Liver (tissue), 9 donors: ENCODE measurements around the gene NEK5. TPM values are rescaled to one million over a fixed set of nuclear protein-coding genes. Genes with fewer than 3 reads are reported as not detected.
"Not testable (repeated sequence)": the region's sequence is repeated elsewhere in the genome, so short reads cannot be mapped to it uniquely, and the experiment has no call there.

Experiments used
- DNase-seq: peaks from one replicate; pipeline ENCODE4 v3.0.0-alpha.2; 2017; ENCODE audit warnings: low spot score
- H3K27ac ChIP-seq, 2 donors: one replicate each; pipeline ENCODE4 v1.7.0; 2013; ENCODE audit warnings: inconsistent platforms in 2 of 2, low read length in 2 of 2, control low read depth in 1 of 2, low read depth in 1 of 2, mild to moderate bottlenecking in 1 of 2
- H3K27me3 ChIP-seq, 4 donors: one replicate each; pipeline versions ENCODE4 v1.6.1 to v1.7.0; 2013; ENCODE audit warnings: low read length in 3 of 4, inconsistent platforms in 1 of 4, mild to moderate bottlenecking in 1 of 4, moderate library complexity in 1 of 4; ENCODE audit not compliant: control insufficient read depth in 4 of 4, insufficient read depth in 4 of 4
- H3K36me3 ChIP-seq, 4 donors: one replicate each; pipeline versions ENCODE4 v1.6.1 to v1.7.0; 2013; ENCODE audit warnings: low read length in 3 of 4, mild to moderate bottlenecking in 3 of 4, low read depth in 1 of 4, moderate library complexity in 1 of 4; ENCODE audit not compliant: control insufficient read depth in 4 of 4, insufficient read depth in 3 of 4
- H3K4me1 ChIP-seq, 4 donors: one replicate each; pipeline versions ENCODE4 v1.6.1 to v1.7.0; 2013; ENCODE audit warnings: low read length in 3 of 4, mild to moderate bottlenecking in 3 of 4, moderate library complexity in 1 of 4; ENCODE audit not compliant: control insufficient read depth in 4 of 4, insufficient read depth in 4 of 4
- H3K4me3 ChIP-seq, 3 donors: one replicate each; pipeline versions ENCODE4 v1.6.1 to v1.7.0; 2013; ENCODE audit warnings: low read length in 3 of 3, control low read depth in 1 of 3, low read depth in 1 of 3, mild to moderate bottlenecking in 1 of 3
- H3K9ac ChIP-seq, 2 donors: one replicate each; pipeline ENCODE4 v1.7.0; 2013; ENCODE audit warnings: low read length in 2 of 2, mild to moderate bottlenecking in 2 of 2, moderate library complexity in 2 of 2, control low read depth in 1 of 2, low read depth in 1 of 2
- H3K9me3 ChIP-seq, 4 donors: one replicate each; pipeline versions ENCODE4 v1.6.1 to v1.7.0; 2013; ENCODE audit warnings: low read length in 3 of 4; ENCODE audit not compliant: control insufficient read depth in 4 of 4
- ATF3 ChIP-seq: IDR thresholded peaks from 2 replicates; pipeline ENCODE4 v1.6.1; 2016; ENCODE audit warnings: antibody characterized with exemption
- EGR1 ChIP-seq, 2 donors: IDR thresholded peaks; 2 replicates each; pipeline ENCODE4 v1.6.1; 2016 to 2018; ENCODE audit warnings: antibody characterized with exemption in 2 of 2, low read depth in 2 of 2
- FOXA2 ChIP-seq: IDR thresholded peaks from 2 replicates; pipeline ENCODE4 v1.6.1; 2016; ENCODE audit warnings: antibody characterized with exemption
- HNF4A ChIP-seq, 2 donors: conservative IDR thresholded peaks; 2 replicates each; pipeline ENCODE4 v1.6.1; 2016; ENCODE audit warnings: antibody characterized with exemption in 2 of 2, mild to moderate bottlenecking in 2 of 2
- JUND ChIP-seq, 2 donors: IDR thresholded peaks; 2 replicates each; pipeline ENCODE4 v1.6.1; 2016; ENCODE audit warnings: antibody characterized with exemption in 2 of 2
- NR2F2 ChIP-seq: IDR thresholded peaks from 2 replicates; pipeline ENCODE4 v1.6.1; 2016; ENCODE audit warnings: antibody characterized with exemption
- RAD21 ChIP-seq, 2 donors: IDR thresholded peaks; 2 replicates each; pipeline ENCODE4 v1.6.1; 2016; ENCODE audit warnings: antibody characterized with exemption in 2 of 2, mild to moderate bottlenecking in 2 of 2
- RXRA ChIP-seq, 2 donors: IDR thresholded peaks; 2 replicates each; pipeline ENCODE4 v1.6.1; 2017 to 2018; ENCODE audit warnings: antibody characterized with exemption in 2 of 2, mild to moderate bottlenecking in 1 of 2
- SP1 ChIP-seq: IDR thresholded peaks from 2 replicates; pipeline ENCODE4 v1.6.1; 2018; ENCODE audit warnings: antibody characterized with exemption, mild to moderate bottlenecking
- ZBTB33 ChIP-seq: IDR thresholded peaks from 2 replicates; pipeline ENCODE4 v1.6.1; 2016; ENCODE audit warnings: antibody characterized with exemption
- WGBS: extraction: QIAGEN DNeasy Blood & Tissue Kit; methylation state at CpG from one replicate; pipeline ENCODE4 v1.1.7; 2013; 5-methylcytosine and 5-hydroxymethylcytosine counted together
- polyA plus RNA-seq, 2 donors: library from polyadenylated mRNA; stranded (reverse) in 1 of 2; unstranded in 1 of 2; fragments of 200-250 nt in 1 of 2; fragments of >200 nt in 1 of 2; fragmentation: Nextera tagmentation in 1 of 2; extraction: Ambion mirVana in 1 of 2; gene quantifications; one replicate each; pipeline versions ENCODE4 v1.2.1 to v1.2.3, GENCODE V29; 2013 to 2015
- total RNA-seq, 2 donors: library from RNA; depleted of rRNA; stranded (reverse); fragments of >200 nt; gene quantifications; one replicate each; pipeline ENCODE4 v1.2.3, GENCODE V29; 2014
- donor health status: healthy.
- donor health status: healthy.
- donor health status: healthy.
- donor health status: healthy.
- donor health status: healthy.

Gene NEK5
- total and polyA plus RNA-seq, 4 donors: 0.08 to 0.63 (median 0.23) TPM; not detected in 1

GRCh38 chr13:52173970-52174369, 45.1 kb upstream of the NEK5 start:
- Histone ChIP-seq H3K27ac (peak overlapping the region in 1 of 2 donors; percentile 11), H3K4me1 (peaks cover 2 to 23% (median 17%) of the 10 kb centered on the region in 4 donors)
- H3K36me3 ChIP-seq, H3K9me3 ChIP-seq, DNase-seq, H3K27me3 ChIP-seq, H3K4me3 ChIP-seq, H3K9ac ChIP-seq: not testable (repeated sequence)
- 68% methylated on average over 6 of the region's 6 CpGs for WGBS

DNA sequence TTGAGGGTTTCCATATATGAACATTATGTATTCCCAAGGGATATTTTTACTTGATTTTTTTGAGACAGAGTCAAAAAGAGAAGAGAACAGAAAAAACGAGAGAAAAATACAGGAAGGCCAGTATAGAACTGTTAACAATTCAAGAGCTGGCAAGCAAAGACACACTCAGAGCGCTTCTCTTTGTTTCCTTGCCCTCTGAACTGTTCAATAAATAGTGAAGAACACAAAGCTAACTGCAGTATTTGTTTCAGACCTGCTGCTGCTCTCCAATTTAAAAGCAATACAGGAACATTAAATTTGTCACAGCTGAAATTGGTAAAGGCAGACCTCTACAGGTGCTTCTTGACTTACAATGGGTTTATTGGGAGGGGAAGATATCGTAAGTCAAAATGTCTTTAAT, 44.5 kb upstream of the NEK5 start:
- WGBS: 37% methylated on average over 3 of the region's 3 CpGs
- peak overlapping the region in 1 of 2 donors; percentile 44 for H3K9ac ChIP-seq
- H3K4me3 ChIP-seq: no peak overlapping the region
- H3K4me1 ChIP-seq: peaks cover 2 to 23% (median 17%) of the 10 kb centered on the region in 4 donors
- H3K27ac ChIP-seq: peak overlapping the region in 1 of 2 donors; percentile 2
- no peaks in the 10 kb centered on the region for H3K27me3 ChIP-seq
- H3K36me3 ChIP-seq: peaks cover 3 to 10% (median 7%) of the 10 kb centered on the region in 4 donors
- H3K9me3 ChIP-seq: no peaks in the 10 kb centered on the region
- no peak for DNase-seq
- TF ChIP-seq HNF4A (conservative IDR thresholded peaks at IDR 0.05) (peak; percentile 48 to 51), EGR1 (IDR thresholded peaks at IDR 0.05; ENCODE audit: low read depth in 2 of 2) (no peak), SP1 (peak; percentile 24), FOXA2 (no peak), NR2F2 (no peak), RAD21 (IDR thresholded peaks at IDR 0.05) (peak; percentile 16 to 19), ZBTB33 (no peak)

DNA sequence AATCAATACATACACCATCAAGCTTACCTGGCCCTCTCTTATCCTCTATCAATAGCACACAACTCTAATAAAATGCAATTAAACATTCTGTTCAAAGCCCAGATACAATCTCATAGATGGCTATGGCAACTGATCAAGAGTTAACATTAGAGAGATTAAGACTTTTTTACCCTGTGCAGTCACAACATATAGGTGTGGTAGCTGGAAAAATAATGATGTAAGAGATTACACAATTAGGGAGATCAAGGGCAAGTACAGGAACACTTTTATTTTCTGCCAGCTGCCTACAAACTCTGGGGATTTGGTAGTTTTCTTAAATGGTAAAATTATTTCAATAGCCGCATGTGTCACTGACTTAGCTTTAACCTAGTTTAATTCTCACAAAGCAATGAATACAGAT, 42.8 kb upstream of the NEK5 start:
- peak; percentile 19 for TF ChIP-seq SP1
- TF ChIP-seq RXRA (IDR thresholded peaks at IDR 0.05): peak in 1 of 2 donors; percentile 42
- TF ChIP-seq JUND (IDR thresholded peaks at IDR 0.05): peak in 1 of 2 donors; percentile 27
- TF ChIP-seq HNF4A (conservative IDR thresholded peaks at IDR 0.05): peak; percentile 20 to 41
- TF ChIP-seq ATF3: peak; percentile 4
- Histone ChIP-seq H3K4me1 (peaks cover 2 to 23% (median 17%) of the 10 kb centered on the region in 4 donors), H3K27ac (peak overlapping the region; percentile 18 to 46), H3K9ac (peak overlapping the region in 1 of 2 donors; percentile 22)
- not testable (repeated sequence) for H3K36me3 ChIP-seq, H3K27me3 ChIP-seq, H3K4me3 ChIP-seq, DNase-seq, H3K9me3 ChIP-seq
- WGBS: 56% methylated on average over 1 of the region's 1 CpG

DNA sequence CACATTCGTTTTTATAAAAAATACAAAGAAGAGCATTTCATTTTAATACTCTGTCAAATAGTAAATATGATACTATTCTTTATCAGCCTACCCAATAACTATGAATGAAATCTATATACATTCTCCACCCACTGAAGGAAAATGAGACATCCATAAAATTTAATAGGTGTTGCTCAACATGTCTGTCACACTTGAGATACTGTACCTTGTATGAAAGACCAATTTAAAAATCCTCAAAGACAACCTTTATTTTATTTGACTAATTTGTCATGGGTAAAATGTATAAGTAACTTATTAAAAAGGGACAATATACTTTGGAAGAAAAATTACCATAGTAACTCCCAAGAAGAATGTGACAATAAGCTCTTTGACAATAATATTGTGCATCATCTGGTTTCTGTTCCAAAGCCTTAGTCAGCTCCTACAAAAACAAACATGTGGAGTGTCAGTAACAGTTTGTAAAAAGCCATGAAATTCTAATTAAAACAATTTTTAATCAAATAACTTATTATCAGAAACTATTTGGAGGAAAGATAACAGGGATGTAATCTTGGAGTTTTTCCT, 42.0 kb upstream of the NEK5 start:
- H3K36me3 ChIP-seq, H3K27me3 ChIP-seq, H3K9ac ChIP-seq, H3K4me3 ChIP-seq, DNase-seq, H3K27ac ChIP-seq, H3K9me3 ChIP-seq: not testable (repeated sequence)
- H3K4me1 ChIP-seq: peaks cover 2 to 23% (median 17%) of the 10 kb centered on the region in 4 donors
- 89% methylated on average over 1 of the region's 1 CpG for WGBS
